Endodermal cell (in vitro differentiated cells): ENCODE measurements around the gene SDR42E1. TPM values are rescaled to one million over a fixed set of nuclear protein-coding genes. Genes with fewer than 3 reads are reported as not detected.

Experiments
- DNase-seq: peaks from one replicate; pipeline ENCODE4 v3.0.0-alpha.2; 2017
- H3K27ac ChIP-seq: 2 replicates; pipeline ENCODE4 v1.5.1; 2013; ENCODE audit warnings: mild to moderate bottlenecking, low read depth, low read length, moderate library complexity
- H3K27me3 ChIP-seq: 2 replicates; pipeline ENCODE4 v1.6.1; 2013; ENCODE audit warnings: mild to moderate bottlenecking, low read length, moderate library complexity; ENCODE audit not compliant: insufficient read depth, control insufficient read depth, poor library complexity, severe bottlenecking
- H3K36me3 ChIP-seq: 2 replicates; pipeline ENCODE4 v1.7.0; 2013; ENCODE audit warnings: mild to moderate bottlenecking, low read length, moderate library complexity; ENCODE audit not compliant: control insufficient read depth, insufficient read depth
- H3K4me1 ChIP-seq: one replicate; pipeline ENCODE4 v1.7.0; 2013; ENCODE audit warnings: low read length; ENCODE audit not compliant: control insufficient read depth, insufficient read depth
- H3K4me3 ChIP-seq: 2 replicates; pipeline ENCODE4 v1.5.1; 2013; ENCODE audit warnings: mild to moderate bottlenecking, low read length, moderate library complexity
- H3K9ac ChIP-seq: 2 replicates; pipeline ENCODE4 v1.6.1; 2013; ENCODE audit warnings: mild to moderate bottlenecking, low read length, moderate library complexity; ENCODE audit not compliant: poor library complexity, severe bottlenecking; ENCODE audit errors: extremely low read depth
- H3K9me3 ChIP-seq: 2 replicates; pipeline ENCODE4 v1.6.1; 2013; ENCODE audit warnings: mild to moderate bottlenecking, low read length, moderate library complexity; ENCODE audit not compliant: control insufficient read depth
- H3K27ac Mint-ChIP-seq: 2 replicates; pipeline ENCODE4 v1.8.0; 2020; ENCODE audit warnings: mixed read lengths
- H3K27me3 Mint-ChIP-seq: 2 replicates; pipeline ENCODE4 v1.8.0; 2021; ENCODE audit warnings: mild to moderate bottlenecking, mixed read lengths; ENCODE audit not compliant: insufficient read depth
- H3K36me3 Mint-ChIP-seq: 2 replicates; pipeline ENCODE4 v1.8.0; 2020; ENCODE audit warnings: low read depth, mixed read lengths
- H3K4me1 Mint-ChIP-seq: 2 replicates; pipeline ENCODE4 v1.8.0; 2020; ENCODE audit warnings: mixed read lengths
- H3K4me3 Mint-ChIP-seq: 2 replicates; pipeline ENCODE4 v1.8.0; 2020; ENCODE audit warnings: mild to moderate bottlenecking, moderate library complexity, mixed read lengths
- H3K9me3 Mint-ChIP-seq: 2 replicates; pipeline ENCODE4 v1.8.0; 2020; ENCODE audit warnings: mild to moderate bottlenecking, mixed read lengths
- WGBS, 2 experiments: methylation state at CpG; one replicate each; pipeline versions ENCODE4 v1.1.5 to v1.1.7; 2013; ENCODE audit warnings: missing lambda C conversion rate in 2 of 2, mixed read lengths in 1 of 2; ENCODE audit not compliant: insufficient coverage in 1 of 2, insufficient read length in 1 of 2; 5-methylcytosine and 5-hydroxymethylcytosine counted together
- total RNA-seq, 2 donors: library from RNA; stranded (reverse); fragmentation: NEBNext Ultra II Directional in 1 of 2; extraction: Animal tissue kit (Norgen Biotek cat#: 25700) in 1 of 2; gene quantifications; 2 replicates in 1 of 2; 3 replicates in 1 of 2; pipeline ENCODE4 v1.2.1, GENCODE V29; 2021
- TF ChIP-seq, protein P1 (sequence below): fragments of 200-600 bp; sonication (generic); conservative IDR thresholded peaks from 2 replicates; pipeline ENCODE4 v1.5.0; 2021; ENCODE audit warnings: antibody characterized with exemption, mild to moderate bottlenecking

SDR42E1 gene
- total RNA-seq, 2 donors from 2014 or later, result 0.15 TPM; not detected in 1

DNA sequence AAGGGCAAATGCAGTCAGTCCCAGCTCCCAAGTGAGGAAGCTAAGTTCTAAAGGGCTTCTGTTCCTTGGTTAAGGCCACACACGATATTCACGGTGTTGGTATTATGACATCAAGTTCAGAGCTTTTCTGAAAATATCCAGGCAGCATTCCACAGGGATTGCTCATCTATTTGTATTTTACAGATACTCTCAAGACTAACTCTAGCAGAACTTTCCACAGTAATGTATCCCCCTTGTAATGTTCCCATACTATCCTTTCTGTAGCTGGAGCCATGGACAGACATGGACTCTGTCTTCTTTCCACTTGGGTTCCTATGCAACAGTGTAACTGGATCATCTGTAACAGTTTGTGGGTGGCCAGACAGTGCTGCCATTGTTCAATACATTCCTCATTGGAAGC is 13.5 kb downstream of the SDR42E1 start:
- Mint-ChIP-seq H3K27me3 (no peaks in the 10 kb centered on the region), H3K36me3 (no peaks in the 10 kb centered on the region), H3K27ac (no peak overlapping the region), H3K4me1 (no peaks in the 10 kb centered on the region), H3K4me3 (no peak overlapping the region), H3K9me3 (no peaks in the 10 kb centered on the region)
- Histone ChIP-seq H3K36me3 (no peaks in the 10 kb centered on the region), H3K9ac (no peak overlapping the region), H3K9me3 (no peaks in the 10 kb centered on the region), H3K4me1 (no peaks in the 10 kb centered on the region), H3K27ac (no peak overlapping the region), H3K27me3 (no peaks in the 10 kb centered on the region), H3K4me3 (no peak overlapping the region)
- DNase-seq, result no peak
- TF ChIP-seq, protein P1, sequence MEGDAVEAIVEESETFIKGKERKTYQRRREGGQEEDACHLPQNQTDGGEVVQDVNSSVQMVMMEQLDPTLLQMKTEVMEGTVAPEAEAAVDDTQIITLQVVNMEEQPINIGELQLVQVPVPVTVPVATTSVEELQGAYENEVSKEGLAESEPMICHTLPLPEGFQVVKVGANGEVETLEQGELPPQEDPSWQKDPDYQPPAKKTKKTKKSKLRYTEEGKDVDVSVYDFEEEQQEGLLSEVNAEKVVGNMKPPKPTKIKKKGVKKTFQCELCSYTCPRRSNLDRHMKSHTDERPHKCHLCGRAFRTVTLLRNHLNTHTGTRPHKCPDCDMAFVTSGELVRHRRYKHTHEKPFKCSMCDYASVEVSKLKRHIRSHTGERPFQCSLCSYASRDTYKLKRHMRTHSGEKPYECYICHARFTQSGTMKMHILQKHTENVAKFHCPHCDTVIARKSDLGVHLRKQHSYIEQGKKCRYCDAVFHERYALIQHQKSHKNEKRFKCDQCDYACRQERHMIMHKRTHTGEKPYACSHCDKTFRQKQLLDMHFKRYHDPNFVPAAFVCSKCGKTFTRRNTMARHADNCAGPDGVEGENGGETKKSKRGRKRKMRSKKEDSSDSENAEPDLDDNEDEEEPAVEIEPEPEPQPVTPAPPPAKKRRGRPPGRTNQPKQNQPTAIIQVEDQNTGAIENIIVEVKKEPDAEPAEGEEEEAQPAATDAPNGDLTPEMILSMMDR, result no peak
- WGBS, 2 experiments, result 76 to 80% methylated on average over 2 of the region's 2 CpGs

GRCh38 chr16:81996664-81997509 is 14.4 kb downstream of the SDR42E1 start:
- H3K36me3 Mint-ChIP-seq, result no peaks in the 10 kb centered on the region
- Histone ChIP-seq H3K27ac (no peak overlapping the region), H3K36me3 (no peaks in the 10 kb centered on the region), H3K4me3 (no peak overlapping the region), H3K27me3 (no peaks in the 10 kb centered on the region), H3K9me3 (no peaks in the 10 kb centered on the region), H3K9ac (no peak overlapping the region), H3K4me1 (no peaks in the 10 kb centered on the region)
- H3K4me1 Mint-ChIP-seq, result no peaks in the 10 kb centered on the region
- DNase-seq, result peak; percentile 69
- WGBS, 2 experiments, result 68 to 72% methylated on average over 9 to 11 of the region's 11 CpGs
- H3K27ac Mint-ChIP-seq, result no peak overlapping the region
- TF ChIP-seq, protein P1, result peak; percentile 71
- no peaks in the 10 kb centered on the region for H3K9me3 Mint-ChIP-seq
- H3K4me3 Mint-ChIP-seq, result no peak overlapping the region
- no peaks in the 10 kb centered on the region for H3K27me3 Mint-ChIP-seq

DNA sequence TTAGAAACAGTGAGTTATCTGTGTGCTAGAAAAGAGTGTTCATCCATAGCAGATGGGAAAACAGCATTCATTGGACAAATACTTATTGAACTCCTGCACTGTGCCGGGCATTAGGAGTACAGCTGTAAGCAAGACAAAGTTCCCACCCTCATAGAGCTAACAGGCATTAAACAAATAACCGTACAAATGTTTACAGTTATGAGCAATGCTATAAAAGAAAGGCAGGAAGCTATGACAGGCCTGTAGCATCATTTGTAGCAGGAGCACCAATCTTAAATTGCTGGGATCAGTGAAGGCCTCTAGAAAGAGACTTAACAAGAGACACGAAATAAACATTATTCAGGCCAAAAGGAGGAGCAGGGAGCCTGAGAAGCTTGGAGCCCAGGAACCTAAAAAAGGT is 15.6 kb downstream of the SDR42E1 start:
- Histone ChIP-seq H3K36me3 (no peaks in the 10 kb centered on the region), H3K9me3 (no peaks in the 10 kb centered on the region), H3K4me1 (no peaks in the 10 kb centered on the region), H3K9ac (no peak overlapping the region), H3K27me3 (no peaks in the 10 kb centered on the region), H3K4me3 (no peak overlapping the region), H3K27ac (no peak overlapping the region)
- Mint-ChIP-seq H3K27me3 (no peaks in the 10 kb centered on the region), H3K9me3 (no peaks in the 10 kb centered on the region), H3K4me1 (no peaks in the 10 kb centered on the region), H3K36me3 (no peaks in the 10 kb centered on the region), H3K27ac (no peak overlapping the region), H3K4me3 (no peak overlapping the region)
- 89 to 90% methylated on average over 2 to 3 of the region's 3 CpGs for WGBS, 2 experiments
- TF ChIP-seq, protein P1, result no peak
- no peak for DNase-seq
